ENCODE results near the gene ISYNA1. TPM values are rescaled to one million over a fixed set of nuclear protein-coding genes. Genes with fewer than 3 reads are reported as not detected.

Gene ISYNA1
- total and polyA plus RNA-seq, 2 donors (not counting 1 experiment from before 2014, with no cell fraction given): 22.6 to 28.3 TPM

DNA sequence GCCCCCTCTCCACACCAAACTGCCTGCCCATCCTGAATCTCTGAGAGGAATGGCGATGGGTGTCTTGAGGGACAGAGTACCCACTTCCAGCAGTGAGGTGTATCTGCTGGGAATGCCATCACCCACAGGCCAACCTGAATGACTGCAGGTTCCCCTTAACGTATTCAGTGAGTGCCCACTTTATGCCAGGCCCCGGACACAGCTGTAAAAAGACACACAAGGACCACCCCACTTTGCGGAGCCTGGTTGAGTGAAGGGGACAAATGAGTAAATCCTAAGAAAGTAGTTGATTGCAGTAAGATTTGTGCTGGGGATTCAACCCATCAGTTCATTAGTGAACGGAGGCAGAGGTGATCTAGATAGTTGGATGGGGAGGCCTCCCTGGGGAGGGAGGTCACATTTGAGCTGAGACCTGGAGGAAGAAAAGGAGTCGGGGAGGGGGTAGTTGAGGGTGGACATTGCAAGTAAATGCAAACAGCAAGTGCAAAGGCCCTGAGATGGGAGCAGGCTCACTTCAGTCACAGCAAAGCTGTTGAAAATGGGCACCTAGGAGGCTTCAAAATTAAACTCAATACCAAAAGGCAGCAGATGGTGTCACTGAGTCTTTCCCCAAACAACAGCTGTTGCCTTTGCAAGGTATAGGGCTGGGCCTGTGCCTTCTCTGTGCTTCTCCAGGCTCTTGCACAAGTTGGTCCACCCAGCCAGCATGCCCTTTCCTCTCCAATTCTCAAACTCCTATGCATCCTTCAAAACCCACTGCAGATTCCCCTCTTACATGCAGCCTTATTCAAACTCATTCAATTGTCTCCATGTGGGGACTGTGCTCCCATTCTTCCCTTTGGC lies 47.6 kb downstream of the ISYNA1 start:
- Mint-ChIP-seq H3K9me3 (ENCODE audit: insufficient read depth) (no peaks in the 10 kb centered on the region), H3K27ac (peak overlapping the region; percentile 21), H3K27me3 (no peaks in the 10 kb centered on the region), H3K4me3 (peak overlapping the region; percentile 23), H3K4me1 (peaks cover 45% of the 10 kb centered on the region)
- Histone ChIP-seq H4K20me1 (ENCODE audit: control insufficient read depth, insufficient read depth, low read length, poor library complexity, severe bottlenecking) (peaks cover 8% of the 10 kb centered on the region), H3K36me3 (replicated peaks in 1 of 2; ENCODE audit: control extremely low read depth in 1 of 2, control insufficient read depth in 1 of 2, extremely low read depth in 1 of 2, insufficient read depth in 2 of 2, low read length in 1 of 2) (peaks cover 0 to 3% of the 10 kb centered on the region in 2 experiments), H3K27ac (ENCODE audit: low read length in 2 of 2) (no peak overlapping the region), H2AFZ (ENCODE audit: insufficient read depth, low read depth, low read length, poor library complexity, severe bottlenecking) (no peak overlapping the region), H3K4me1 (ENCODE audit: control insufficient read depth in 2 of 2, insufficient read depth in 2 of 2, low read length in 2 of 2) (peaks cover 42 to 43% of the 10 kb centered on the region in 2 donors), H3K9me3 (ENCODE audit: control extremely low read depth in 1 of 3, control insufficient read depth in 2 of 3, insufficient read depth in 1 of 3, low read length in 2 of 3) (peaks cover 0 to 5% (median 5%) of the 10 kb centered on the region in 3 donors), H3K4me2 (replicated peaks; ENCODE audit: low read depth, low read length, poor library complexity, severe bottlenecking) (no peak overlapping the region), H3K27me3 (replicated peaks in 1 of 4; ENCODE audit: control extremely low read depth in 1 of 4, control insufficient read depth in 3 of 4, insufficient read depth in 4 of 4, low read length in 3 of 4) (peaks cover 0 to 21% (median 10%) of the 10 kb centered on the region in 4 experiments), H3K9ac (ENCODE audit: low read length) (no peak overlapping the region), H3K4me3 (ENCODE audit: control extremely low read depth in 1 of 5, extremely low read depth in 1 of 5, insufficient read depth in 1 of 5, low read depth in 2 of 5, low read length in 4 of 5) (no peak overlapping the region), H3K79me2 (ENCODE audit: control insufficient read depth, insufficient read depth, low read length) (no peaks in the 10 kb centered on the region)
- ATAC-seq (ENCODE audit: low read depth) (no peak), DNase-seq (no peak)
- CTCF ChIA-PET: interaction anchor here (0.5 to 10.6 kb wide), 11 partner anchors 10 to 291 kb away, joined by 3 to 196 read pairs (median 8); partner anchors contain the start of genes LRRC25 and SSBP4
- no peak for TF ChIP-seq EZH2 (IDR thresholded peaks at IDR 0.05; ENCODE audit: borderline replicate concordance, insufficient read depth, low read depth, low read length, poor library complexity, severe bottlenecking)
- TF ChIP-seq, protein P1, sequence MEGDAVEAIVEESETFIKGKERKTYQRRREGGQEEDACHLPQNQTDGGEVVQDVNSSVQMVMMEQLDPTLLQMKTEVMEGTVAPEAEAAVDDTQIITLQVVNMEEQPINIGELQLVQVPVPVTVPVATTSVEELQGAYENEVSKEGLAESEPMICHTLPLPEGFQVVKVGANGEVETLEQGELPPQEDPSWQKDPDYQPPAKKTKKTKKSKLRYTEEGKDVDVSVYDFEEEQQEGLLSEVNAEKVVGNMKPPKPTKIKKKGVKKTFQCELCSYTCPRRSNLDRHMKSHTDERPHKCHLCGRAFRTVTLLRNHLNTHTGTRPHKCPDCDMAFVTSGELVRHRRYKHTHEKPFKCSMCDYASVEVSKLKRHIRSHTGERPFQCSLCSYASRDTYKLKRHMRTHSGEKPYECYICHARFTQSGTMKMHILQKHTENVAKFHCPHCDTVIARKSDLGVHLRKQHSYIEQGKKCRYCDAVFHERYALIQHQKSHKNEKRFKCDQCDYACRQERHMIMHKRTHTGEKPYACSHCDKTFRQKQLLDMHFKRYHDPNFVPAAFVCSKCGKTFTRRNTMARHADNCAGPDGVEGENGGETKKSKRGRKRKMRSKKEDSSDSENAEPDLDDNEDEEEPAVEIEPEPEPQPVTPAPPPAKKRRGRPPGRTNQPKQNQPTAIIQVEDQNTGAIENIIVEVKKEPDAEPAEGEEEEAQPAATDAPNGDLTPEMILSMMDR (IDR thresholded peaks at IDR 0.05): no peak
- WGBS (ENCODE audit: insufficient coverage): 93% methylated on average over 5 of the region's 6 CpGs
- POLR2A ChIA-PET: interaction anchor here (0.6 to 1.3 kb wide), 2 partner anchors 12 to 31 kb away, joined by 5 to 7 read pairs; no protein-coding TSS in a partner anchor
- intact Hi-C loops (cut with micrococcal nuclease): no loop called here

DNA sequence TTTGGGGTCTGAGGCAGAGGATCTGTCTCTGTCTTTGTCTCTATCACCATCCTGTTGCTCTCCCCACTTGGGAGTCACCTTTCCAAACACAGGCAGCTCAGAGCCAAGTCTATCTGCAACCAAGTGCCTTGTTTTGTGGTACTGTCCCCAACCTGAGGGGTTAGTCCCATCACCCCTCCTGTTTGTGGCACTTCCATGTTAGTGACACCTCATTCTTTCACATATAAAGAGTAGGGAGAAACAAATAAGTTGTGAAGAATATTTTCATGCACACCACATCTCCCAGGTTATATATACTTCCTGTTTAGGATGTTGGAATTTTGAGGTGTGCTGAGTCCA lies 48.2 kb downstream of the ISYNA1 start:
- no peaks in the 10 kb centered on the region for H3K79me2 ChIP-seq (ENCODE audit: control insufficient read depth, insufficient read depth, low read length)
- no peak overlapping the region for H3K4me3 ChIP-seq (ENCODE audit: control extremely low read depth in 1 of 5, extremely low read depth in 1 of 5, insufficient read depth in 1 of 5, low read depth in 2 of 5, low read length in 4 of 5)
- H3K36me3 ChIP-seq (replicated peaks in 1 of 2; ENCODE audit: control extremely low read depth in 1 of 2, control insufficient read depth in 1 of 2, extremely low read depth in 1 of 2, insufficient read depth in 2 of 2, low read length in 1 of 2): peaks cover 0 to 3% of the 10 kb centered on the region in 2 experiments
- TF ChIP-seq EZH2 (IDR thresholded peaks at IDR 0.05; ENCODE audit: borderline replicate concordance, insufficient read depth, low read depth, low read length, poor library complexity, severe bottlenecking): no peak
- TF ChIP-seq, protein P1 (IDR thresholded peaks at IDR 0.05): no peak
- no peak for ATAC-seq (ENCODE audit: low read depth)
- peak overlapping the region; percentile 23 for H3K4me3 Mint-ChIP-seq
- ChIA-PET CTCF (interaction anchor here (0.9 to 10.6 kb wide), 13 partner anchors 9 to 209 kb away, joined by 3 to 196 read pairs (median 9); partner anchors contain the start of genes LRRC25 and SSBP4), POLR2A (interaction anchor here (0.6 kb wide), 1 partner anchor 200 kb away, joined by 4 read pairs; no protein-coding TSS in a partner anchor)
- DNase-seq: no peak
- peaks cover 42 to 43% of the 10 kb centered on the region in 2 donors for H3K4me1 ChIP-seq (ENCODE audit: control insufficient read depth in 2 of 2, insufficient read depth in 2 of 2, low read length in 2 of 2)
- H3K27me3 Mint-ChIP-seq: peaks cover under 1% of the 10 kb centered on the region
- H3K4me2 ChIP-seq (replicated peaks; ENCODE audit: low read depth, low read length, poor library complexity, severe bottlenecking): no peak overlapping the region
- H2AFZ ChIP-seq (ENCODE audit: insufficient read depth, low read depth, low read length, poor library complexity, severe bottlenecking): no peak overlapping the region
- no peak overlapping the region for H3K9ac ChIP-seq (ENCODE audit: low read length)
- H3K4me1 Mint-ChIP-seq: peaks cover 44% of the 10 kb centered on the region
- H3K27ac Mint-ChIP-seq: no peak overlapping the region
- H3K9me3 ChIP-seq (ENCODE audit: control extremely low read depth in 1 of 3, control insufficient read depth in 2 of 3, insufficient read depth in 1 of 3, low read length in 2 of 3): peaks cover 0 to 8% (median 5%) of the 10 kb centered on the region in 3 donors
- H4K20me1 ChIP-seq (ENCODE audit: control insufficient read depth, insufficient read depth, low read length, poor library complexity, severe bottlenecking): peaks cover 8% of the 10 kb centered on the region
- H3K27ac ChIP-seq (ENCODE audit: low read length in 2 of 2): no peak overlapping the region
- no peaks in the 10 kb centered on the region for H3K9me3 Mint-ChIP-seq (ENCODE audit: insufficient read depth)
- intact Hi-C loops (cut with micrococcal nuclease): loop anchor here (5.0 kb wide), 1 partner anchor 33 kb away; no protein-coding TSS in a partner anchor
- H3K27me3 ChIP-seq (replicated peaks in 1 of 4; ENCODE audit: control extremely low read depth in 1 of 4, control insufficient read depth in 3 of 4, insufficient read depth in 4 of 4, low read length in 3 of 4): peaks cover 0 to 27% (median 14%) of the 10 kb centered on the region in 4 experiments
